NCI-H460 (cell line): ENCODE measurements around the gene HOXA3. TPM values are rescaled to one million over a fixed set of nuclear protein-coding genes. Genes with fewer than 3 reads are reported as not detected.

Experiments
- DNase-seq: peaks from one replicate; pipeline ENCODE4 v3.0.0-alpha.2; 2016; ENCODE audit warnings: low read depth; ENCODE audit errors: extremely low read depth
- small RNA-seq, 2 experiments: library from RNA; depleted of rRNA; stranded (forward); fragments of <200 nt; gene quantifications; one replicate each; pipeline ENCODE3, GENCODE V24; 2014
- total RNA-seq: library from RNA; depleted of rRNA; stranded (reverse); fragments of >200 nt; shearing (Covaris generic); gene quantifications from 2 replicates; pipeline ENCODE4 v1.2.3, GENCODE V29; 2014; rRNA removed

HOXA3 gene
- total RNA-seq, 1 experiment from 2014 or later = 4.4 TPM

GRCh38 chr7:27064661-27065060, 87.7 kb downstream of the HOXA3 start:
- no peak for DNase-seq

DNA sequence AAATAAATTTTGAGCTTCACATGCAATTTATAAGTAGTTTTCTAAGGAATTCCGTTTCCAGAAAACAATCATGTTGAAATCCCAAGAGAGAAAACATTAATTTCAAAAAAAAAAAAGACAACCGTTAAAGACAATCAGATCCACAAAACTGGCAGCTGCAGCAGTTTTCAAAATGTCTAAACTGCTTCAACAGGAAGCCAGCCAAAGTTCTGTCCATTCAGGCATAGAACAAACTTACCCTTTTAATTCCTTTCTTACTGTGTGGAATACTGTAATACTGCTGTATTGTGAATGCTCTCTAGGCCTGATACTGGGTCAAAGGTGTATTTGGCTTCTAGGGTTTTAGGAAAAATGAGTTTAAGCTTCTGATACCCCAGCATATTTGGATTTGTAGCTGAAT, 88.2 kb downstream of the HOXA3 start:
- no peak for DNase-seq

DNA sequence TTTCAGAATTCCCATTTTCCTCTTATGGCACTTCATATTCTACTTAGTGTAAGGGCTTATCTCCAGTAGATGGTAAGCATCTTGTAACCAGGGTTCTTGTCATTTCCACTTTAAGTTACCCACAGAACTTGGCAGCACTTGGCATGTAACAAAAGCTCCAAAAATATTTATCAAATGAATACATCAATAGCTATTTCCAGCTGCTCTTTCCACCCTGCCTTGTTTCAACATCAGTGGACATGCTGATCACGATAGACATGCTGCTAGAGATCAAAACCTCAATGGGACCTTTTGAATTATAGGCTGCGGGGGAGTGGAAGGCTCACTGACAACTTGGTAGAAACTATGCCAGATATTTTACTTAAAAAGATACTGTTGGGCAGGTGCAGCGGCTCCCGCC, 89.4 kb downstream of the HOXA3 start:
- DNase-seq = no peak

Small RNA genes within 50 kb of the gene (small RNA-seq; reads per million reads assigned to genes)
- gene AC004080.5 (0 reads per million in 2 experiments), gene RF01977 (0 reads per million in 2 experiments), gene RF02140 (0 reads per million in 2 experiments), gene RF02141 (0 reads per million in 2 experiments)

Other genes with a start within 250 kb of the HOXA3 start
- gene HOXA1, start 56.6 kb downstream of the HOXA3 start, total RNA-seq = 0.87 TPM in 1 of 2 replicates, not detected in the other
- 1.8 and 3.0 TPM in 2 replicates for gene HOXA2, start 49.9 kb downstream of the HOXA3 start, total RNA-seq
- 0.57 and 0.61 TPM in 2 replicates for gene HOXA4, start 21.8 kb downstream of the HOXA3 start, total RNA-seq
- gene HOXA5, start 8.9 kb downstream of the HOXA3 start, total RNA-seq = 7.5 and 12.8 TPM in 2 replicates
- gene HOXA6, start 4.8 kb downstream of the HOXA3 start, total RNA-seq = 6.7 and 8.3 TPM in 2 replicates
- gene HOXA7, start 4.1 kb upstream of the HOXA3 start, total RNA-seq = 3.8 and 4.1 TPM in 2 replicates
- gene HOXA9, start 13.0 kb upstream of the HOXA3 start, total RNA-seq = 5.1 and 7.8 TPM in 2 replicates
- 9.8 and 11.9 TPM in 2 replicates for gene HOXA10, start 21.7 kb upstream of the HOXA3 start, total RNA-seq
- 6.7 and 7.1 TPM in 2 replicates for gene HOXA11, start 32.6 kb upstream of the HOXA3 start, total RNA-seq
- 1.9 and 2.7 TPM in 2 replicates for gene HOXA13, start 47.5 kb upstream of the HOXA3 start, total RNA-seq
- 0.12 TPM in 1 of 2 replicates, not detected in the other for gene EVX1, start 90.2 kb upstream of the HOXA3 start, total RNA-seq